Astrocyte (in vitro differentiated cells and primary cell): ENCODE data around the gene MMD. TPM values are rescaled to one million over a fixed set of nuclear protein-coding genes. Genes with fewer than 3 reads are reported as not detected.
"Not testable (repeated sequence)": the region's sequence is repeated elsewhere in the genome, so short reads cannot be mapped to it uniquely, and the experiment has no call there.

Experiments used
- DNase-seq: peaks from one replicate; pipeline ENCODE4 v3.0.0-alpha.2; 2010; ENCODE audit warnings: low read depth
- FAIRE-seq: peaks from 2 replicates; lab custom pipeline; 2011; peaks lifted over from hg19 to GRCh38; lab: Jason Lieb, UNC
- H2AFZ ChIP-seq: 2 replicates; pipeline ENCODE4 v1.6.0; 2012; ENCODE audit warnings: low read depth, low read length, inconsistent platforms
- H3K27ac ChIP-seq: 2 replicates; pipeline ENCODE4 v1.5.1; 2011; ENCODE audit warnings: low read depth, low read length, inconsistent platforms
- H3K27me3 ChIP-seq: 2 replicates; pipeline ENCODE4 v1.6.0; 2011; ENCODE audit warnings: low read length, inconsistent platforms; ENCODE audit not compliant: insufficient read depth
- H3K36me3 ChIP-seq: 2 replicates; pipeline ENCODE4 v1.5.1; 2011; ENCODE audit warnings: low read length, inconsistent platforms; ENCODE audit not compliant: insufficient read depth
- H3K4me1 ChIP-seq: 2 replicates; pipeline ENCODE4 v1.5.1; 2011; ENCODE audit warnings: low read length, inconsistent platforms; ENCODE audit not compliant: insufficient read depth
- H3K4me2 ChIP-seq: 2 replicates; pipeline ENCODE4 v1.6.0; 2012; ENCODE audit warnings: low read length, inconsistent platforms
- H3K4me3 ChIP-seq: 2 replicates; pipeline ENCODE4 v1.5.1; 2011; ENCODE audit warnings: low read depth, mild to moderate bottlenecking, low read length, inconsistent platforms; ENCODE audit not compliant: insufficient read depth
- H3K79me2 ChIP-seq: 2 replicates; pipeline ENCODE4 v1.6.0; 2012; ENCODE audit warnings: mild to moderate bottlenecking, low read length, inconsistent platforms; ENCODE audit not compliant: insufficient read depth
- H3K9ac ChIP-seq: 2 replicates; pipeline ENCODE4 v1.6.0; 2012; ENCODE audit warnings: mild to moderate bottlenecking, low read length, inconsistent platforms
- H3K9me3 ChIP-seq: 2 replicates; pipeline ENCODE4 v1.5.1; 2012; ENCODE audit warnings: low read depth, mild to moderate bottlenecking, low read length, inconsistent platforms; ENCODE audit not compliant: insufficient read depth
- H4K20me1 ChIP-seq: 2 replicates; pipeline ENCODE4 v1.6.0; 2012; ENCODE audit warnings: low read length, inconsistent platforms; ENCODE audit not compliant: insufficient read depth
- H3K27ac Mint-ChIP-seq: one replicate; pipeline ENCODE4 v1.8.0; 2021; ENCODE audit warnings: mild to moderate bottlenecking, mixed read lengths; ENCODE audit not compliant: unreplicated experiment
- H3K27me3 Mint-ChIP-seq: one replicate; pipeline ENCODE4 v1.8.0; 2021; ENCODE audit warnings: low read depth, mixed read lengths; ENCODE audit not compliant: unreplicated experiment
- H3K36me3 Mint-ChIP-seq: one replicate; pipeline ENCODE4 v1.8.0; 2021; ENCODE audit warnings: low read depth, mixed read lengths; ENCODE audit not compliant: unreplicated experiment
- H3K4me1 Mint-ChIP-seq: one replicate; pipeline ENCODE4 v1.8.0; 2021; ENCODE audit warnings: low read depth, mixed read lengths; ENCODE audit not compliant: unreplicated experiment
- H3K4me3 Mint-ChIP-seq: one replicate; pipeline ENCODE4 v1.8.0; 2021; ENCODE audit warnings: mild to moderate bottlenecking, moderate library complexity, mixed read lengths; ENCODE audit not compliant: unreplicated experiment
- H3K9me3 Mint-ChIP-seq: one replicate; pipeline ENCODE4 v1.8.0; 2021; ENCODE audit warnings: mild to moderate bottlenecking, mixed read lengths; ENCODE audit not compliant: unreplicated experiment
- CTCF ChIP-seq: IDR thresholded peaks from 2 replicates; pipeline ENCODE4 v1.5.1; 2011; ENCODE audit warnings: low read depth, mild to moderate bottlenecking, inconsistent platforms, low read length, moderate library complexity; ENCODE audit not compliant: insufficient read depth
- EZH2 ChIP-seq: IDR thresholded peaks from 2 replicates; pipeline ENCODE4 v1.6.1; 2012; ENCODE audit warnings: mild to moderate bottlenecking, low read length, inconsistent platforms; ENCODE audit not compliant: insufficient read depth
- total RNA-seq: library from RNA; stranded (reverse); gene quantifications from 2 replicates; pipeline ENCODE4 v1.2.1, GENCODE V29; 2021

The MMD gene
- total RNA-seq, 1 donor from 2014 or later, result 8.6 TPM

- no peaks in the 10 kb centered on the region for H3K36me3 Mint-ChIP-seq
- no peak overlapping the region for H3K4me2 ChIP-seq
- no peak overlapping the region for H3K9ac ChIP-seq
- H3K9me3 Mint-ChIP-seq, result no peaks in the 10 kb centered on the region
- no peak overlapping the region for H3K27ac Mint-ChIP-seq
- H3K4me3 ChIP-seq, result no peak overlapping the region
- H4K20me1 ChIP-seq, result no peaks in the 10 kb centered on the region
- no peaks in the 10 kb centered on the region for H3K27me3 ChIP-seq
- FAIRE-seq (no peak), DNase-seq (peak; percentile 49)
- no peak overlapping the region for H2AFZ ChIP-seq
- TF ChIP-seq EZH2, result no peak
- TF ChIP-seq CTCF, result no peak
- H3K4me1 ChIP-seq, result no peaks in the 10 kb centered on the region
- H3K4me3 Mint-ChIP-seq, result no peak overlapping the region
- H3K36me3 ChIP-seq, result no peaks in the 10 kb centered on the region
- no peaks in the 10 kb centered on the region for H3K79me2 ChIP-seq
- peaks cover 16% of the 10 kb centered on the region for H3K4me1 Mint-ChIP-seq
- H3K27me3 Mint-ChIP-seq, result no peaks in the 10 kb centered on the region
- no peaks in the 10 kb centered on the region for H3K9me3 ChIP-seq
- H3K27ac ChIP-seq, result no peak overlapping the region
These were observed 10.9 kb upstream of the MMD start for GRCh38 chr17:55432358-55433028.

- H3K27me3 ChIP-seq, H3K27me3 Mint-ChIP-seq: not testable (repeated sequence)
These were observed 10.3 kb upstream of the MMD start for GRCh38 chr17:55431914-55432313.

GRCh38 chr17:55430541-55431288 is 9.1 kb upstream of the MMD start:
- H3K36me3 Mint-ChIP-seq, result no peaks in the 10 kb centered on the region
- no peak overlapping the region for H3K27ac ChIP-seq
- no peak overlapping the region for H3K4me2 ChIP-seq
- FAIRE-seq, result no peak
- no peak overlapping the region for H3K27ac Mint-ChIP-seq
- DNase-seq, result no peak
- H3K27me3 ChIP-seq, result peaks cover 2% of the 10 kb centered on the region
- H2AFZ ChIP-seq, result no peak overlapping the region
- no peaks in the 10 kb centered on the region for H3K9me3 Mint-ChIP-seq
- peaks cover 13% of the 10 kb centered on the region for H3K4me1 Mint-ChIP-seq
- H4K20me1 ChIP-seq, result no peaks in the 10 kb centered on the region
- TF ChIP-seq CTCF (no peak), EZH2 (no peak)
- no peak overlapping the region for H3K9ac ChIP-seq
- H3K36me3 ChIP-seq, result no peaks in the 10 kb centered on the region
- peaks cover 2% of the 10 kb centered on the region for H3K27me3 Mint-ChIP-seq
- no peaks in the 10 kb centered on the region for H3K79me2 ChIP-seq
- H3K4me1 ChIP-seq, result no peaks in the 10 kb centered on the region
- no peak overlapping the region for H3K4me3 Mint-ChIP-seq
- no peak overlapping the region for H3K4me3 ChIP-seq
- no peaks in the 10 kb centered on the region for H3K9me3 ChIP-seq

More at GRCh38 chr17:55431914-55432313, 10.3 kb upstream of the MMD start:
- not testable (repeated sequence) for H3K27ac Mint-ChIP-seq, H3K36me3 ChIP-seq, H3K27ac ChIP-seq, H3K9me3 Mint-ChIP-seq, H3K4me1 ChIP-seq, H3K79me2 ChIP-seq, DNase-seq, H4K20me1 ChIP-seq, H3K4me3 Mint-ChIP-seq, H2AFZ ChIP-seq, H3K36me3 Mint-ChIP-seq, H3K9ac ChIP-seq, H3K4me2 ChIP-seq, FAIRE-seq, H3K9me3 ChIP-seq, H3K4me3 ChIP-seq
- peaks cover 15% of the 10 kb centered on the region for H3K4me1 Mint-ChIP-seq
